Lower leg skin (tissue), 4 donors: Measurements from ENCODE around the gene AKAP14. TPM values are rescaled to one million over a fixed set of nuclear protein-coding genes. Genes with fewer than 3 reads are reported as not detected.
"Not testable (repeated sequence)": the region's sequence is repeated elsewhere in the genome, so short reads cannot be mapped to it uniquely, and the experiment has no call there.

Source experiments
- DNase-seq, 2 donors: peaks; one replicate each; pipeline ENCODE4 v3.0.0-alpha.2; 2019; ENCODE audit warnings: low spot score in 2 of 2
- H3K4me3 ChIP-seq: fragments of 200-600 bp; sonication (generic); 2 replicates; pipeline ENCODE4 v1.5.1; 2017; ENCODE audit warnings: mild to moderate bottlenecking, low read depth; ENCODE audit not compliant: poor library complexity, severe bottlenecking
- CTCF ChIP-seq, 3 donors: fragments of 450-650 bp; IDR thresholded peaks; one replicate each; pipeline ENCODE4 v1.5.1; 2016; ENCODE audit warnings: antibody characterized with exemption in 3 of 3, mild to moderate bottlenecking in 3 of 3, moderate library complexity in 2 of 3
- POLR2A ChIP-seq, 2 donors: fragments of 450-650 bp; IDR thresholded peaks; one replicate each; pipeline ENCODE4 v1.6.1; 2016 to 2017; ENCODE audit warnings: antibody characterized with exemption in 2 of 2, mild to moderate bottlenecking in 1 of 2, moderate library complexity in 1 of 2
- WGBS, 2 donors: methylation state at CpG; one replicate each; pipeline ENCODE4 v1.1.5; 2018; 5-methylcytosine and 5-hydroxymethylcytosine counted together
- intact Hi-C: fragments of 100-400 bp; cut with DNase I; formaldehyde crosslinking; loops from one replicate; pipeline ENCODE4 v1.15.0; 2023; ENCODE audit warnings: low total_unique reads
- total RNA-seq, 4 donors: library from RNA; depleted of rRNA; stranded (reverse); fragments of >200 nt; gene quantifications; one replicate each; pipeline ENCODE4 v1.1.0, GENCODE V29; 2016

The AKAP14 gene
- total RNA-seq, 4 donors from 2014 or later, result not detected

- DNase-seq, result peak in 1 of 2 donors; percentile 8
- TF ChIP-seq CTCF (IDR thresholded peaks at IDR 0.05) (no peak), POLR2A (IDR thresholded peaks at IDR 0.05) (no peak)
- no peak overlapping the region for H3K4me3 ChIP-seq
- WGBS, 2 donors, result 78 to 100% methylated on average over 2 of the region's 2 CpGs
- intact Hi-C loops, result no loop called here
These were observed 22.2 kb downstream of the AKAP14 start for GRCh38 chrX:119917877-119918276.

GRCh38 chrX:119919835-119920585 is 24.3 kb downstream of the AKAP14 start:
- intact Hi-C loops, result no loop called here
- DNase-seq, result no peak
- no peak overlapping the region for H3K4me3 ChIP-seq
- WGBS, 2 donors, result 84 to 91% methylated on average over 5 of the region's 5 CpGs
- no peak for TF ChIP-seq CTCF (IDR thresholded peaks at IDR 0.05)
- no peak for TF ChIP-seq POLR2A (IDR thresholded peaks at IDR 0.05)

GRCh38 chrX:119922391-119922790 is 26.7 kb downstream of the AKAP14 start:
- intact Hi-C loops, H3K4me3 ChIP-seq: not testable (repeated sequence)
- DNase-seq, result peak in 1 of 2 donors; percentile 46
- WGBS, 2 donors, result 86 to 97% methylated on average over 7 of the region's 7 CpGs

- DNase-seq, result no peak
- intact Hi-C loops, result no loop called here
- TF ChIP-seq CTCF (IDR thresholded peaks at IDR 0.05), result no peak
- no peak for TF ChIP-seq POLR2A (IDR thresholded peaks at IDR 0.05)
- WGBS, 2 donors, result 92 to 97% methylated on average over 3 of the region's 3 CpGs
- H3K4me3 ChIP-seq, result no peak overlapping the region
These were observed 39.7 kb downstream of the AKAP14 start for GRCh38 chrX:119935215-119935874.

- no peak for TF ChIP-seq CTCF (IDR thresholded peaks at IDR 0.05)
- no peak for TF ChIP-seq POLR2A (IDR thresholded peaks at IDR 0.05)
- no peak for DNase-seq
- H3K4me3 ChIP-seq, result no peak overlapping the region
- intact Hi-C loops, result no loop called here
These were observed 45.6 kb downstream of the AKAP14 start for GRCh38 chrX:119941336-119941735.

GRCh38 chrX:119942173-119942819 is 46.6 kb downstream of the AKAP14 start:
- no peak for DNase-seq
- TF ChIP-seq CTCF (IDR thresholded peaks at IDR 0.05), result no peak
- no peak overlapping the region for H3K4me3 ChIP-seq
- WGBS, 2 donors, result 42 to 66% methylated on average over 13 of the region's 13 CpGs
- intact Hi-C loops, result no loop called here
